K562 (cell line): Measurements from ENCODE around the gene FAM217B.

Experiments
- BRD4 ChIP-seq: fragments of 200-600 bp; sonication (generic); IDR thresholded peaks from 2 replicates; pipeline ENCODE4 v1.6.1; 2017; ENCODE audit warnings: inconsistent platforms
- CHD1 ChIP-seq: fragments of 200-600 bp; sonication (generic); IDR thresholded peaks from one replicate; pipeline ENCODE4 v1.6.1; 2012; ENCODE audit warnings: mild to moderate bottlenecking, moderate library complexity, low read length, inconsistent platforms
- CTCF ChIP-seq, 3 experiments: IDR thresholded peaks in 2 of 3; conservative IDR thresholded peaks in 1 of 3; 2 replicates each; pipeline ENCODE4 v1.5.1; 2011 to 2012; ENCODE audit warnings: low read length in 3 of 3, mild to moderate bottlenecking in 3 of 3, control low read depth in 2 of 3, improper control_type of control experiment in 1 of 3, inconsistent platforms in 1 of 3, low read depth in 1 of 3, mixed read lengths in 1 of 3, moderate library complexity in 1 of 3; ENCODE audit not compliant: insufficient read depth in 2 of 3
- HBP1 ChIP-seq: fragments of 450-650 bp; formaldehyde crosslinking; IDR thresholded peaks from 2 replicates; pipeline ENCODE4 v1.4.0; 2022; ENCODE audit warnings: missing genetic modification characterization
- HNRNPH1 ChIP-seq: fragments of 200-400 bp; formaldehyde crosslinking; optimal IDR thresholded peaks from 2 replicates; pipeline ENCODE3; 2017; ENCODE audit warnings: low read depth, mild to moderate bottlenecking, low read length, moderate library complexity
- MAFK ChIP-seq: IDR thresholded peaks from 2 replicates; pipeline ENCODE4 v1.6.1; 2011; ENCODE audit warnings: low read length, improper control_type of control experiment
- POLR2A ChIP-seq: fragments of 450-650 bp; conservative IDR thresholded peaks from 2 replicates; pipeline ENCODE4 v1.6.1; 2016
- RBM25 ChIP-seq: fragments of 200-400 bp; formaldehyde crosslinking; IDR thresholded peaks from 2 replicates; pipeline ENCODE4 v1.6.1; 2018; ENCODE audit warnings: low read length, low read depth, moderate library complexity; ENCODE audit not compliant: severe bottlenecking
- SIN3A ChIP-seq, 2 experiments: fragments of 150-350 bp in 1 of 2; IDR thresholded peaks; 2 replicates each; pipeline ENCODE4 v1.6.1; 2011 to 2016; ENCODE audit warnings: borderline replicate concordance in 2 of 2, low read depth in 2 of 2, low read length in 2 of 2, mild to moderate bottlenecking in 2 of 2, moderate library complexity in 2 of 2; ENCODE audit not compliant: control insufficient read depth in 1 of 2
- SMAD2 ChIP-seq: fragments of 150-350 bp; IDR thresholded peaks from 2 replicates; pipeline ENCODE4 v1.6.1; 2014; ENCODE audit warnings: low read depth, mild to moderate bottlenecking, low read length
- TRIM24 ChIP-seq, 2 experiments: fragments of 450-650 bp; IDR thresholded peaks; 2 replicates each; pipeline ENCODE4 v1.6.1; 2016
- U2AF1 ChIP-seq: fragments of 200-400 bp; formaldehyde crosslinking; optimal IDR thresholded peaks from 2 replicates; pipeline ENCODE3; 2017; ENCODE audit warnings: mild to moderate bottlenecking, low read depth, low read length, moderate library complexity

DNA sequence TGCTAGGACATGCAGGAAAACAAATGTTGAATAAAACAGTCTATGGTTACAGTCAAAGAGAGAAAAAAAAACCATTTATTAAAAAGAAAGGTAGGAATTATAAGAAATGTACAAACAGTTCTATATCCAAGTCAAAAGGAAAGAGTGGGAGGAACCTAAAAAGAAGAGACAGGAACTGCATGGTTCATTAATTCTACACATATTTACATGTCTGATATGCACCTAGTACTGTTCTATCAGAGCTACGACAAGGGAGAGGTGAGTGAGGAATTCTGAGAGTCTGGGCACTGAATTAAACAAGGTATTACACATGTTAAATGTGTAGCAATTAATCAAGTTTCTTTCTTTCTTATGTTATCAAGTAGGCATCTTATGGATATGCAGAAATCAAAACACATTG lies 48.6 kb upstream of the FAM217B start:
- no peak for TF ChIP-seq SMAD2
- TF ChIP-seq RBM25: no peak
- no peak for TF ChIP-seq U2AF1
- TF ChIP-seq BRD4: no peak
- TF ChIP-seq HNRNPH1: no peak
- no peak for TF ChIP-seq CTCF (IDR thresholded peaks at IDR 0.05 in 2 of 3, conservative IDR thresholded peaks at IDR 0.05 in 1 of 3; ENCODE audit: insufficient read depth in 2 of 3, low read depth in 1 of 3, low read length in 3 of 3)
- no peak for TF ChIP-seq CHD1
- TF ChIP-seq POLR2A: no peak
- TF ChIP-seq TRIM24 (IDR thresholded peaks at IDR 0.05): no peak
- TF ChIP-seq SIN3A (IDR thresholded peaks at IDR 0.05; ENCODE audit: borderline replicate concordance in 2 of 2, control insufficient read depth in 1 of 2, low read depth in 2 of 2, low read length in 2 of 2): no peak
- no peak for TF ChIP-seq HBP1 (CRISPR knock-in tag)
- no peak for TF ChIP-seq MAFK
